Inflammatory macrophage treated with lipopolysaccharide for 1 hour (primary cell): ENCODE data around the gene SLC9A8.

ENCODE experiments used
- DNase-seq, 2 donors: peaks; one replicate each; pipeline ENCODE4 v3.0.0-alpha.2; 2020 to 2022

SLC9A8 gene

DNA sequence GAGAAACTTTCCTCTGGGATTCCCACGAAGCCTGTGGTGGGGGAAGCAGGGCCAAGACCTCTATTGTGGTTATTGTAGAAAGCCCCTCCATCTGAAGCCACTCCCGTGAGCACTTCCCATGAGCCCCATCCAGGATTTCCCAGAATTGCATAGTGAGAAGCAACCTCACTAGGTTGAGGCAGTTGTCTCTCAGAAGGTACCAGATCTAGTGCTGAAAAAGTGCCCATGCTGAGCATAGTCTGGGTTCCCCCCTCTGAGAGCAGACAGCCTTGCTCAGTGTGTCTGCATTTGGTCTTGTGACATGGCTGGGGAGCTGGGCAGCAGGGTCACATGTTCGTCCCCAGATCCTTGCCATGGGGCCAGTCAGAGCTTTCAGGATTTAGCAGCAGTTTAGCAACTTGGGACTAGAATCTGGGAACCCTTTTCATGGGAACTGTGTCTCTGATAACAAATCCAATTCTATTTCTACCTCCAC, 38.6 kb downstream of the SLC9A8 start:
- DNase-seq = peak; percentile 80 to 96

- no peak for DNase-seq
These were observed 39.4 kb downstream of the SLC9A8 start for GRCh38 chr20:49851991-49852390.

DNA sequence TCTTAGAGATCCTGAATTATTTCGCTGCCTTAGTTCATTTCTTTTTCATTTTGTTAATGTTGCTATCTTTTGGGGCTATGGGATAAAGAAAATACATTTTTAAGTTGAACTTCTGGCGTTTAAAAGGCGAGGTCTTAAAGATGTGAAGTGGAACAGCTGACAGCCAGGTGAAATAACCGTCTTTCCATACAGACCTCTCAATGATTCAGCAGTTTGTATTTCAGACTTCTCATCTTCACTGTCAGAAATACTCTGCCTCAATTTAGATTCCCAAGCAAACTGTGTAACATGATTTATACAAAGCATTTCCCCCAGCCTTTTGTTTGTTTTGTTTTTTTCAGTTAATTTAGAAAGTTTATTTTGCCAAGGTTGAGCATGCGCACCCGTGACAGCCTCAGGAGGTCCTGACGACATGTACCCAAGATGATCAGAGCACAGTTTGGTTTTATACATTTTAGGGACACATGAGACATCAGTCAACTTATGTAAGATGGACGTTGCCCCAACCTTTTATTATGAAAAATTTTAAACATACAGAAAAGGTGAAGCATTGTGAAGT, 40.0 kb downstream of the SLC9A8 start:
- no peak for DNase-seq

- peak in 1 of 2 donors; percentile 48 for DNase-seq
These were observed 41.0 kb downstream of the SLC9A8 start for GRCh38 chr20:49853640-49854039.

- no peak for DNase-seq
These were observed 41.7 kb downstream of the SLC9A8 start for GRCh38 chr20:49854190-49854875.

DNA sequence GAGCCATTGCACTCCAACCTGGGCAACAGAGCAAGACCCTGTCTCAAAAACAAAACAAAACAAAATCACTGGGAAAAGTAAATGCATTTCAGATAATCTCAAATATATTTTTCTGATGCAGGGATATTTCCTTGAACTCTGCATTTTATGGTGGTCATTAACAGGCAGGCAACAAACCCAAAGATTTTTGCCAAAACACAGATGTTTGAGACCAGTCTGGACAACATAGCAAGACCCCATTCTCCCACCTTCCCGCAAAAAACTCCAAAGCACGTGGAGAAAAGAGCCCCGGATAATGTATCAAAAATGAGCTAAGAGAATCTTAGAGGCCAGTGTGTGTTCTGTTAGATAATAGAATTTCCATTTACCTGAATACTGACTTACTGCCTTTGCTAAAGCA, 44.3 kb downstream of the SLC9A8 start:
- DNase-seq = no peak

DNA sequence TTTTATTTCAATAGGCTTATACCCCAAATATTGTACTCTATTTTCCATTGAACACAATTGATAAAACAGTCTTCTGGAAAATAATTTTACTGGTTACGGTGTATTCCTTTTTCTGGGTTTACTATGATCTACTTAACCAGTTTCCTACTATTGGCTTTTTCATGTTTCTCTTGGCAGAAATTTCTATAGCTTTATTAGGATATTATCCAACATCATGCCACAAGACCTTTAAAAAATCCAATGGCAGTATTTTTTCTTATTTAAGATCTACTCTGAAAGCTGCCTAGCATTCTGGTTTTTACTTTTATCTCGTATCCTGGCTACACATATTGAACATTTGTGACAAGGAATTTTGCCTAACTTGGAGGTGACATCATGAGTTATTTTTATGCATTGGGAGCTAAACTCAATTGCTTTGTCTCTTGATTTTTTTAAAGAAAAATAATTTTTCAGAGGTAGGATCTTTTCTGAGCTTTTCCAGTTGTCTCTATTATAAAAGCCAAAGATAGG, 45.5 kb downstream of the SLC9A8 start:
- no peak for DNase-seq

GRCh38 chr20:49859011-49859410, 46.4 kb downstream of the SLC9A8 start:
- DNase-seq = no peak

DNA sequence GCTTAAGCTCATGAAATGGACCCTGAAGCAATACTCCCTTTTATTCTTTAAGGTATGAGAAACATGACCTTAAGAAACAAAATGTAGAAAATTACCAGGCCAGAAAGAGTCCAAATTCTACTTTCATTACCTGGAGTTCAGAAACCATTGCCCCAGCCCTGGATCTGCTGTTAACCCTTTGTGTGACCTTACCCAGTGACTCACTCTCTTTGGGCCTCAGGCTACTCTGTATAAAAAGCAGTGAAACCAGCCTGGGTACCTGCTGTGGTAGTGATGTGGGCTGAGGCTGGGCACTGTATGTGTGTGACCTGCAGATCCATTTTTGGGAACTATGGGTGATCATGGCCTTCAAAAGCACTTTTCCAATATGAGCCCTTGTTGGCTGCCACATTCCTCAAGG, 47.2 kb downstream of the SLC9A8 start:
- no peak for DNase-seq

GRCh38 chr20:49861232-49861631, 48.6 kb downstream of the SLC9A8 start:
- peak; percentile 33 to 75 for DNase-seq

GRCh38 chr20:49862607-49863200, 50.1 kb downstream of the SLC9A8 start:
- DNase-seq = peak; percentile 37 to 61

DNA sequence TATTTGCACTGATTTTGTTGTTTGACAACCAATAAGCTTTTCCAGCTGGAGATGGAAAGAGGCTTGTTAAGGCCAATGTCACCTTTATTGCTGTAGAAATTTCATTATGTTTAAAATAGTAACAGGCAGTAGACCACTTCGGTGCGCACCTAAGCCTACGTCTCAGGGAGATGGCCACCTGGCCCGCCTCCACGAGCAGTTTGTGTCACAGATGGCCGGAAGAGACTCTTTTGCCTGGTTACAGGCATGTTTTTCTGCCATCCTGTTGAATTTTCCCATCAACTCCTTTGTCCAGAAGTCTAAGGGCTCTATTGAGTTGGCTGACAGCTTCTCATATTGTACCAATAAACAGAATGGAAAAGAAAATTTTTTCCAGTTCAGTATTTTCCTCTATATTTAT, 51.0 kb downstream of the SLC9A8 start:
- DNase-seq = no peak

DNA sequence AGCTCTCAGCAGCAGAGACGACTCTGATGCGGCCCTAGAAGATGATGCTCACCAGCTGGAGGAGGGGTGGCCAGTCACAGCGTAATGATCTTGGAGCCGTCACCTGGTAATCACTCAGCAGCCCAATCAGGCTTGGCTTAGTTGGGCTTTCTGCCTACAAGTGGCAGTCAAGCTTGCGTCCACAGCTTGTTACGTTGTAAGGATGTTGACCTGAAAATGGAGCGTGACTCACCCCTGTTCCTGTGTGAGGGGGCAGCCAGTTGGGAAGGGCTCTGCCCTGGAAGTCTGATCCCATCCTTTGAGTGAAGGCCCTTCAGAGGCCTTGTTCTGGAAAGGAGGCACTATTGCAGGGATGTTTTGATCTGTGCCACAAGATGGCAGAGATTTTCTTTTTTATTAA, 52.9 kb downstream of the SLC9A8 start:
- DNase-seq = no peak

DNA sequence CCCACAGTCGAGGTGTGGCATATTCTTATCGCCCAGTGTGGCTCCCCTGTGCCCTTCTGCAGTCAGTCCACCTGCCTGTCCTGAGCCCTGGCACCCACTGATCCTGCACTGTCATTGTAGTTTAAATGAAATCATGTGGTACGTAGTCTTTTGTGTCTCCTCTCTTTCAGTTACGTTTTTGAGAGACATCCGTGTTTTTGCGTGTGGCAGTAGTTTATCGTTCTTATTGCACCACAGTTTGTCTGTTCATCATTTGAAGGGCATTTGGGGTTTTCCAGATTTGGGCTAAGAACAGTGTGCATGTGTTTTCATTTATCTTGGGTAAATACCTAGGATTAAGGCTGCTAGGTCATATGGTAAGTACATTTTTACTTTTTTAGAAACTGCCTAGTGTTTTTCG, 53.4 kb downstream of the SLC9A8 start:
- no peak for DNase-seq

DNA sequence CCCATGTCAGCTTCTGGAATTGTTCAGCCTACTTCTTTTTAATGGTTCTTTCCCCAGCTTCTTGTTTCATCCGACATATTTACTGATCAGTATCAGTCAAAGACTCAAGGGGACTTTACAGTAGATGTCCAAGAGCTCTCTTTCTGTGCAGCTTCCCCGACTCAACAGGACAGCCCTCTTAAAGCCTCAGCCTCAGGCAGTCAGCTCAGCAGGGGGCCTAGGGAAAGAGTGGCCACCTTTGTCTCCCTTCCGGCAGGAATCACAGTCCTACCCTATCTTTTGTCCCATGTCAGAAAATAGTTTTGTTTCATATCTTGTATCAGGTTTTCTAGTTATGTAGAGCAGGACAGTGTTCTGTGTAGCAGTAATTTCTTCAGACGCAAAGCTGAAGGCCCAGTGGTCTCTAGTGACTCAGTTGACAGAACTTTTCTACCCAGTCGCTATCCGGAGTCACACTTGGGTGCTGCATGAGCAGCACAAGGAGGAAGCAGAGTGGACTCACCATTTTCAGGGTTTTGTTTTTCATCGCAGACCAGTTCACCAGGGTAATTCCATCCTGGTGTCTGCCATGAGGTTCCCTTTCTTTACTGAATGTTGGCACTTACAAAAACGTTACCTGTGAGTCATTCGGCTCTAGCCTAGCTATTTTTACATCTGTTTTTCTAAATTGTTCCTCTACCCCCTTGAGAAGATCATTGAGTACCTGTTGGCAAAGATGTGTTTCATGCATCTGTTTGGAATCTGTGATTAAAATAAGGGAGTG, 55.0 kb downstream of the SLC9A8 start:
- peak in 1 of 2 donors; percentile 29 for DNase-seq

- DNase-seq = peak in 1 of 2 donors; percentile 51
These were observed 55.9 kb downstream of the SLC9A8 start for GRCh38 chr20:49868538-49868937.

- no peak for DNase-seq
These were observed 56.3 kb downstream of the SLC9A8 start for GRCh38 chr20:49868964-49869363.

- no peak for DNase-seq
These were observed 57.6 kb downstream of the SLC9A8 start for GRCh38 chr20:49870261-49870660.

DNA sequence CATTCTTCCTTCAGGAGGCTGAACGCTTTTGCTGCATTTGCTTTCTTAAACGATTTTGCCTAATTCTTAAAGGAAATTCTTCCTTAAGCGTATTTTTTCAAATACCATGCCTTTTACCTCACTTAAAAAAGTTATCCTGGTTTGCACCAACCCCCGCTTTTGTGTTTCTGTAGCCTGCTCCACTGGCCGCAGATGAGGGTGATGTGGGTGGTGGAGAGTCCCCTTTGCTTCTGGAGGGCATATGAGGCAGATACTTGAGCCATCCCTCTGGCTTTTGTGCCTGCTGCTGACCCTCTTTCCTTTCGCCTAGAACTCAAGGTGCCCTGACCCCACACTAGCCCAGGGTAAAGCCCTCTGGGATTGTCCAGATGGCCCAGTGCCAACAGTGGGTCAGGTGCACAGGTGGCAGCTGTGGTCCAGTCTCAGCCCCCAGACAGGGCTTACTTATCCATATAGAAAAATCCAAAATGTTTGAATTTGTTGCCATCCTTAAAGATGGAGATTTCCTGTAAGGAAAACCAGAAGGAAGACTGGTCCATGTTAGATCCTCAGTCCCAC, 58.8 kb downstream of the SLC9A8 start:
- no peak for DNase-seq

DNA sequence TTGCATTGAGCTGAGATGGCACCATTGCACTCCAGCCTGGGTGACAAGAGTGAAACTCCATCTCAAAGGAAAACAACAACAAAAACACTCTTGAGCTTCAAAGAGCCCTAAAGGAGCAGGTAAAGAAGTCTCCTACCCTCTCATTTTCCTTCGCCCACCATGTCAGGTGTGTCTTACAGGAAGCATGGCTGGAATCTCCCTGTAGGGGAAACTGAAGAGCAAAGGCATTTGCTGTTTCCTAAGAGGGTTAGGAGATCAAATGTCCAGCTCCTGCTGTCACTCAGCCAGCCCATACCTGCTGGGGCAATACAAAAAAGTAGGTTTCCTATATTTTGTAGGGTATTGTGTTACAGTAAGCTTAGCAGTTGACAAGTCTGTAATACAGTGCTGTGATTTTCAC, 59.4 kb downstream of the SLC9A8 start:
- DNase-seq = no peak

GRCh38 chr20:49874696-49875095, 62.1 kb downstream of the SLC9A8 start:
- DNase-seq = no peak

DNA sequence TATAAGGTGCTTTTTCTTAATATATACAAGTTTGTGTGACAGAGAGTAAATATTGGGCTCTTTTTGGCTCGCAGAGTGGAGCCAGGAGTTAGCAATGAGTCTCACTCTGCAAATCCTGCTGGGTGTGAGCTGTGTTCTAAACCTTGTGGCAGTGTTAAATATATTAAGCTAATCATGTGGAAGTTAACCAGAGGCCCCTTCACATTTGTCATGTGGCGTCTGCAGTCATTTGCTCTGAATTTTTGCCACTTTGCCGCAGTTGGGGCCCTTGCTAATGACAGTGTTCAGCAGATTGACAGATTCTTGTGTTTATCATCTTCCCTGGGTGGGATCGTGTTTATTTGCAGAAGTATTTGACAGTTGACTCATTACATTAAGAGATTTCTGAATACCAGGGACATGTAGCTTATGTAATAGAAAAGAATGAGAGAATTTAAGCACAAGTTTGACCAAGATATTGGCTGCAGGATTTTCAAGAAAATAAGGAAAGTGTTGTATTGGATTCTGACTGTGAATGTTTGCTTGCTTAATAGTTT, 64.8 kb downstream of the SLC9A8 start:
- no peak for DNase-seq

DNA sequence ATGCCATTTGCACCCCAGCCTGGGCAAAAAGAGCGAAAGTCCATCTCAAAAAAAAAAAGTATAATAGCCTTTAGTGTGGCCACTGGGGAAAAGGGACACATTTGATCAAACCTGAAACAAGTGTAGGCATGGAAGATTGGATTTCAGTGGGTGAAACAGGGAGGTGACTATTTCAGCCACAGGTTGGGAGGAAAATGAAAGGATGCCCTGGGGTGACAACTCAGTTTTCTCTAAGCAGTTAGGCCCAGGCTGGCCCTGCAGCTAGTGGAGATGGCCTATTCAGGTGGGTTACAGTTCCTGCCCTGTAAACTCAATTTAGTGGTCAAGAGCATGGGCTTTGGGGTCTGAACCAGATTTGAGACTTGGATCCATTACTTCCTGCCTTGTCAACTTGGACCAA, 66.3 kb downstream of the SLC9A8 start:
- DNase-seq = no peak
